Neural progenitor cell (in vitro differentiated cells): ENCODE results near the gene ALK.

ENCODE experiments used
- CTCF ChIP-seq: fragments of 200-600 bp; sonication (generic); IDR thresholded peaks from 2 replicates; pipeline ENCODE4 v1.5.1; 2017; ENCODE audit warnings: antibody characterized with exemption, mild to moderate bottlenecking
- EZH2 ChIP-seq: fragments of 200-600 bp; sonication (generic); IDR thresholded peaks from 2 replicates; pipeline ENCODE4 v1.6.1; 2017; ENCODE audit warnings: antibody characterized with exemption, mild to moderate bottlenecking, moderate library complexity
- EZH2phosphoT487 ChIP-seq: fragments of 200-600 bp; sonication (generic); IDR thresholded peaks from 2 replicates; pipeline ENCODE4 v1.6.1; 2017; ENCODE audit warnings: antibody characterized with exemption

DNA sequence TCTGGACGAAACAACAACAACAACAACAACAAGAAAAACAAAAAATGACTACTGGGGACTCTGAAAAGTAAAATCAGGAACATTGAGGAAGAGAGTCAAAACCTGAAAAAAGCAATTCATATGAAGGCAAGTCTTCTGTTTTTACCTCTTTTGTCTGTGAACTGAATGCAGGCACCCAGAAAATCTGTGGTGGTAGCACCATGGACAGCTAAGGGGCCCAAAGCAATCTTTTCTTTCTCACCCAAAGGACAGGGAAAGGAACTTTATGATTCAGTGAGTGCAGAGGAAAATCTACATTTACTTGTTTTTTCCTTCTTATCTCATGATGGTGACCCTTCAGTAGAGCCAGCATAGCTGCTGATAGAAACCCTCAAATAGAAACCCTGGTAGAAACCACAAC, 10.4 kb downstream of the ALK start:
- no peak for TF ChIP-seq CTCF
- TF ChIP-seq EZH2, result no peak
- TF ChIP-seq EZH2phosphoT487, result no peak
